ENCODE data around the gene ZNF892.
A peak's percentile ranks its signal among the peaks of the same experiment; 100 is the strongest.
"Not testable (repeated sequence)": the region's sequence is repeated elsewhere in the genome, so short reads cannot be mapped to it uniquely, and the experiment has no call there.

The ZNF892 gene

GRCh38 chr2:95231723-95232122 is 24.4 kb downstream of the ZNF892 start:
- DNase-seq, result peak; percentile 45

DNA sequence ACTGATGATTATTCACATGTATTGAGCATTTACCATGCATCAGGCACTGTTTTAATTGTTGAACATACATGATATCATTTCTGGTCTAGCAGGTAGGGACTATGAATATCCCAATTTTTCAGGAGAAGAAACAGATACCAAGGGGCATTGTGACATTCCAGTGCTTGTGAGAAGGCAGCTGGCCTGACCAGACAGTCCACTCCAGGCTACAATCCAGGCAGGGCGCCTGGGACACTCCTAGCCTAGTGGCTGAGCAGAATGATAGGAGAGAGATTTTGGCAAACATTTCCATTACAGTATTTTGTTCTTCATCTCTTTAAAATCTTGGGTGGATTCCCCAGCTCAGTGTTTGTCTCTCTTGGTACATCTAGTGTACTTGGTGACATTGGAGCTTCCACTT is 24.9 kb downstream of the ZNF892 start:
- DNase-seq, result no peak

DNA sequence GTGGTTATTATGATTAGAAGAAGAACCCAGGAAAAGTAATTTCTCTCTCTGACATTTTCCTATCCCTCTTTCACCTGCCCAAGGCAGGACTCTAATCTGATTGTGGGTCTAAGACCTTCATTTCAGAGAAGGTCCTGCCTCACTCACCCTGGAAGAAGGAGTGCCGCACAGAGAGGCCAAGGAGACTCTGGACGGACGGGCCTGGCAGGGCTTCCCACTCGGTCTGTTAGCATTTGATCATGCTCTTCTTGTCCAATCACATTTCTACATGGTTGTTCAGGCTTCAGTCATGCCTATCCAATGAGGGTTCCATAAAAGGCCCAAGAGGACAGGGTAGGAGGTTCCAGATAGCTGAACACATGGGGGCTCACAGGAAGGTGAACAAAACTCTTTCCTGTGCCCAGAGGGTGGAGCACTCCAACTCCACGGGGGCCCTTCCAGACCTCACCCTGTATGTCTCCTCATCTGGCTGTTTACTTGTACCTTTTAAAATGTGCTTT is 27.0 kb downstream of the ZNF892 start:
- DNase-seq, result no peak

GRCh38 chr2:95234816-95235215 is 27.5 kb downstream of the ZNF892 start:
- no peak for DNase-seq

- no peak for DNase-seq
Observed at GRCh38 chr2:95238131-95238530, 30.8 kb downstream of the ZNF892 start.

- DNase-seq, result peak; percentile 61
Observed at GRCh38 chr2:95240091-95240490, 32.8 kb downstream of the ZNF892 start.

- DNase-seq, result peak; percentile 66
Observed at GRCh38 chr2:95240556-95240955, 33.2 kb downstream of the ZNF892 start.

- DNase-seq, result not testable (repeated sequence)
Observed at GRCh38 chr2:95242084-95242483, 34.8 kb downstream of the ZNF892 start.

All from NCI-H226 (cell line).